ENCODE data around the gene MEIOSIN. TPM values are rescaled to one million over a fixed set of nuclear protein-coding genes. Genes with fewer than 3 reads are reported as not detected.

Gene MEIOSIN
- total RNA-seq, 1 donor from 2014 or later = not detected

GRCh38 chr19:45693106-45693788 lies 40.0 kb upstream of the MEIOSIN start:
- no peak for DNase-seq (ENCODE audit: low spot score)
- peaks cover 10% of the 10 kb centered on the region for H3K36me3 Mint-ChIP-seq (ENCODE audit: low read depth)
- no peaks in the 10 kb centered on the region for H3K9me3 Mint-ChIP-seq (ENCODE audit: low read depth)
- peaks cover 24% of the 10 kb centered on the region for H3K4me1 Mint-ChIP-seq (ENCODE audit: low read depth)
- peak overlapping the region; percentile 92 for H3K4me3 Mint-ChIP-seq (ENCODE audit: unreplicated experiment)
- peak; percentile 93 for TF ChIP-seq CTCF (IDR thresholded peaks at IDR 0.05)
- H3K27me3 Mint-ChIP-seq (ENCODE audit: low read depth) = no peaks in the 10 kb centered on the region
- H3K27ac Mint-ChIP-seq (ENCODE audit: unreplicated experiment) = peak overlapping the region; percentile 99

GRCh38 chr19:45701676-45702075 lies 31.6 kb upstream of the MEIOSIN start:
- no peak overlapping the region for H3K4me3 Mint-ChIP-seq (ENCODE audit: unreplicated experiment)
- TF ChIP-seq CTCF (IDR thresholded peaks at IDR 0.05) = no peak
- H3K27ac Mint-ChIP-seq (ENCODE audit: unreplicated experiment) = peak overlapping the region; percentile 17
- DNase-seq (ENCODE audit: low spot score) = no peak
- no peaks in the 10 kb centered on the region for H3K9me3 Mint-ChIP-seq (ENCODE audit: low read depth)
- peaks cover 13% of the 10 kb centered on the region for H3K36me3 Mint-ChIP-seq (ENCODE audit: low read depth)
- H3K4me1 Mint-ChIP-seq (ENCODE audit: low read depth) = peaks cover 3% of the 10 kb centered on the region
- H3K27me3 Mint-ChIP-seq (ENCODE audit: low read depth) = no peaks in the 10 kb centered on the region

GRCh38 chr19:45705115-45705514 lies 28.1 kb upstream of the MEIOSIN start:
- peaks cover 9% of the 10 kb centered on the region for H3K36me3 Mint-ChIP-seq (ENCODE audit: low read depth)
- no peak for DNase-seq (ENCODE audit: low spot score)
- no peaks in the 10 kb centered on the region for H3K4me1 Mint-ChIP-seq (ENCODE audit: low read depth)
- no peaks in the 10 kb centered on the region for H3K27me3 Mint-ChIP-seq (ENCODE audit: low read depth)
- no peak overlapping the region for H3K27ac Mint-ChIP-seq (ENCODE audit: unreplicated experiment)
- TF ChIP-seq CTCF (IDR thresholded peaks at IDR 0.05) = no peak
- H3K4me3 Mint-ChIP-seq (ENCODE audit: unreplicated experiment) = no peak overlapping the region
- H3K9me3 Mint-ChIP-seq (ENCODE audit: low read depth) = no peaks in the 10 kb centered on the region

- Mint-ChIP-seq H3K4me3 (ENCODE audit: unreplicated experiment) (no peak overlapping the region), H3K27ac (ENCODE audit: unreplicated experiment) (no peak overlapping the region), H3K9me3 (ENCODE audit: low read depth) (no peaks in the 10 kb centered on the region), H3K36me3 (ENCODE audit: low read depth) (peaks cover 13% of the 10 kb centered on the region), H3K4me1 (ENCODE audit: low read depth) (peaks cover 4% of the 10 kb centered on the region), H3K27me3 (ENCODE audit: low read depth) (no peaks in the 10 kb centered on the region)
- DNase-seq (ENCODE audit: low spot score) = no peak
- no peak for TF ChIP-seq CTCF (IDR thresholded peaks at IDR 0.05)
These were observed 27.4 kb upstream of the MEIOSIN start for GRCh38 chr19:45705710-45706415.

- Mint-ChIP-seq H3K27ac (ENCODE audit: unreplicated experiment) (no peak overlapping the region), H3K27me3 (ENCODE audit: low read depth) (no peaks in the 10 kb centered on the region), H3K4me1 (ENCODE audit: low read depth) (peaks cover 9% of the 10 kb centered on the region), H3K36me3 (ENCODE audit: low read depth) (peaks cover 7% of the 10 kb centered on the region), H3K9me3 (ENCODE audit: low read depth) (no peaks in the 10 kb centered on the region), H3K4me3 (ENCODE audit: unreplicated experiment) (no peak overlapping the region)
- no peak for DNase-seq (ENCODE audit: low spot score)
- no peak for TF ChIP-seq CTCF (IDR thresholded peaks at IDR 0.05)
These were observed 22.7 kb upstream of the MEIOSIN start for GRCh38 chr19:45710356-45711130.

Data from chondrocyte (in vitro differentiated cells).